Suprapubic skin (tissue), 4 donors: ENCODE data around the gene CX3CR1.

Experiments used
- CTCF ChIP-seq, 2 donors: fragments of 200-600 bp in 1 of 2; fragments of 450-650 bp in 1 of 2; sonication (generic) in 1 of 2; IDR thresholded peaks; one replicate each; pipeline ENCODE4 v1.5.1; 2016 to 2019; ENCODE audit warnings: antibody characterized with exemption in 2 of 2, mild to moderate bottlenecking in 1 of 2, moderate library complexity in 1 of 2
- EP300 ChIP-seq: sonication (generic); formaldehyde crosslinking; IDR thresholded peaks from one replicate; pipeline ENCODE4 v1.6.1; 2017; ENCODE audit warnings: antibody characterized with exemption
- POLR2A ChIP-seq, 2 donors: fragments of 450-650 bp; IDR thresholded peaks; one replicate each; pipeline ENCODE4 v1.6.1; 2017; ENCODE audit warnings: antibody characterized with exemption in 2 of 2, mild to moderate bottlenecking in 2 of 2, moderate library complexity in 2 of 2
- POLR2AphosphoS5 ChIP-seq, 3 donors: sonication (generic); formaldehyde crosslinking; IDR thresholded peaks; one replicate each; pipeline ENCODE4 v1.6.1; 2017; ENCODE audit warnings: antibody characterized with exemption in 3 of 3

GRCh38 chr3:39327746-39328349 lies 48.0 kb upstream of the CX3CR1 start:
- TF ChIP-seq POLR2AphosphoS5 (IDR thresholded peaks at IDR 0.05) (no peak), EP300 (no peak), CTCF (IDR thresholded peaks at IDR 0.05) (no peak), POLR2A (IDR thresholded peaks at IDR 0.05) (no peak)
